Mammary epithelial cell (primary cell): ENCODE results near the gene PEAK1.

Experiments used
- CTCF ChIP-seq, 2 donors: IDR thresholded peaks in 1 of 2; conservative IDR thresholded peaks in 1 of 2; 2 replicates each; pipeline ENCODE4 v1.5.1; 2011 to 2012; ENCODE audit warnings: inconsistent platforms in 2 of 2, low read length in 2 of 2, mild to moderate bottlenecking in 2 of 2, control low read depth in 1 of 2, low read depth in 1 of 2; ENCODE audit not compliant: insufficient read depth in 1 of 2; ENCODE audit errors: extremely low read depth in 1 of 2
- EZH2 ChIP-seq: IDR thresholded peaks from 2 replicates; pipeline ENCODE4 v1.6.1; 2012; ENCODE audit warnings: low read length, inconsistent platforms, borderline replicate concordance

- no peak for TF ChIP-seq CTCF (conservative IDR thresholded peaks at IDR 0.05 in 1 of 2, IDR thresholded peaks at IDR 0.05 in 1 of 2; ENCODE audit: extremely low read depth in 1 of 2, insufficient read depth in 1 of 2, low read depth in 1 of 2, low read length in 2 of 2)
- no peak for TF ChIP-seq EZH2
Observed at GRCh38 chr15:77067691-77068367, 352.1 kb downstream of the PEAK1 start.
